Stomach (tissue), 4 donors: ENCODE data around the gene CHRNE.

Source experiments
- EP300 ChIP-seq: sonication (generic); formaldehyde crosslinking; IDR thresholded peaks from one replicate; pipeline ENCODE4 v1.6.1; 2017; ENCODE audit warnings: antibody characterized with exemption
- POLR2A ChIP-seq, 4 donors: fragments of 450-650 bp; IDR thresholded peaks; one replicate each; pipeline ENCODE4 v1.6.1; 2016; ENCODE audit warnings: antibody characterized with exemption in 4 of 4, control low read depth in 2 of 4, mild to moderate bottlenecking in 1 of 4, moderate library complexity in 1 of 4
- POLR2AphosphoS5 ChIP-seq, 3 donors: sonication (generic); formaldehyde crosslinking; IDR thresholded peaks; one replicate each; pipeline ENCODE4 v1.6.1; 2016; ENCODE audit warnings: antibody characterized with exemption in 3 of 3

GRCh38 chr17:4945176-4945943, 42.5 kb upstream of the CHRNE start:
- TF ChIP-seq EP300 (no peak), POLR2AphosphoS5 (IDR thresholded peaks at IDR 0.05) (peak in 2 of 3 donors; percentile 58 to 87), POLR2A (IDR thresholded peaks at IDR 0.05) (no peak)
